Effector memory CD4-positive, alpha-beta T cell (primary cell): ENCODE results near the gene FANCF.

Experiments used
- DNase-seq, 3 donors: peaks; one replicate each; pipeline ENCODE4 v3.0.0-alpha.2; 2020
- H3K27ac ChIP-seq: 2 replicates; pipeline ENCODE4 v1.7.0; 2013; ENCODE audit warnings: mild to moderate bottlenecking, low read length, moderate library complexity; ENCODE audit not compliant: insufficient read depth, poor library complexity, severe bottlenecking
- H3K27me3 ChIP-seq: replicated peaks from 2 replicates; pipeline ENCODE4 v1.7.0; 2013; ENCODE audit warnings: mild to moderate bottlenecking, low read length; ENCODE audit not compliant: insufficient read depth, control insufficient read depth, poor library complexity, severe bottlenecking
- H3K36me3 ChIP-seq: 2 replicates; pipeline ENCODE4 v1.7.0; 2013; ENCODE audit warnings: mild to moderate bottlenecking, low read length, moderate library complexity; ENCODE audit not compliant: control insufficient read depth, insufficient read depth
- H3K4me1 ChIP-seq: 2 replicates; pipeline ENCODE4 v1.7.0; 2013; ENCODE audit warnings: low read length, mild to moderate bottlenecking; ENCODE audit not compliant: control insufficient read depth, insufficient read depth, poor library complexity, severe bottlenecking
- H3K4me3 ChIP-seq: 2 replicates; pipeline ENCODE4 v1.7.0; 2013; ENCODE audit warnings: low read length, low read depth, mild to moderate bottlenecking; ENCODE audit not compliant: insufficient read depth, poor library complexity, severe bottlenecking
- H3K9me3 ChIP-seq: 2 replicates; pipeline ENCODE4 v1.7.0; 2013; ENCODE audit warnings: mild to moderate bottlenecking, low read length, moderate library complexity; ENCODE audit not compliant: control insufficient read depth

Gene FANCF

GRCh38 chr11:22581354-22582150 is 44.1 kb downstream of the FANCF start:
- Histone ChIP-seq H3K36me3 (no peaks in the 10 kb centered on the region), H3K4me3 (no peak overlapping the region), H3K27me3 (no peaks in the 10 kb centered on the region), H3K4me1 (no peaks in the 10 kb centered on the region), H3K9me3 (no peaks in the 10 kb centered on the region), H3K27ac (no peak overlapping the region)
- no peak for DNase-seq

GRCh38 chr11:22577854-22578253 is 47.8 kb downstream of the FANCF start:
- Histone ChIP-seq H3K4me1 (no peaks in the 10 kb centered on the region), H3K27me3 (no peaks in the 10 kb centered on the region), H3K27ac (no peak overlapping the region), H3K36me3 (no peaks in the 10 kb centered on the region), H3K9me3 (no peaks in the 10 kb centered on the region), H3K4me3 (no peak overlapping the region)
- no peak for DNase-seq
